Prostate gland (tissue), 2 donors: ENCODE data around the gene PRICKLE3. TPM values are rescaled to one million over a fixed set of nuclear protein-coding genes. Genes with fewer than 3 reads are reported as not detected.
"Not testable (repeated sequence)": the region's sequence is repeated elsewhere in the genome, so short reads cannot be mapped to it uniquely, and the experiment has no call there.

ENCODE experiments used
- DNase-seq: peaks from one replicate; pipeline ENCODE4 v3.0.0-alpha.2; 2019; ENCODE audit warnings: low spot score
- H3K27ac ChIP-seq, 2 donors: fragments of 200-600 bp; sonication (generic); 2 replicates each; pipeline ENCODE4 v1.5.1; 2017 to 2019
- H3K27me3 ChIP-seq: fragments of 200-600 bp; sonication (generic); replicated peaks from 2 replicates; pipeline ENCODE4 v1.5.1; 2019; ENCODE audit not compliant: insufficient read depth
- H3K36me3 ChIP-seq, 2 donors: fragments of 200-600 bp; sonication (generic); 1 replicate in 1 of 2; 2 replicates in 1 of 2; pipeline versions ENCODE4 v1.5.1 to v1.8.1; 2017 to 2019
- H3K4me1 ChIP-seq: fragments of 200-600 bp; sonication (generic); replicated peaks from 2 replicates; pipeline ENCODE4 v1.5.1; 2019
- H3K4me3 ChIP-seq, 2 donors: fragments of 200-600 bp; sonication (generic); 2 replicates each; pipeline ENCODE4 v1.5.1; 2017 to 2019
- H3K9me3 ChIP-seq: fragments of 200-600 bp; sonication (generic); 2 replicates; pipeline ENCODE4 v1.5.1; 2017
- POLR2A ChIP-seq: fragments of 450-650 bp; IDR thresholded peaks from one replicate; pipeline ENCODE4 v1.6.1; 2016; ENCODE audit warnings: antibody characterized with exemption, mild to moderate bottlenecking
- POLR2AphosphoS5 ChIP-seq: sonication (generic); formaldehyde crosslinking; IDR thresholded peaks from one replicate; pipeline ENCODE4 v1.6.1; 2017; ENCODE audit warnings: antibody characterized with exemption
- WGBS: methylation state at CpG from one replicate; pipeline ENCODE4 v1.1.5; 2018; 5-methylcytosine and 5-hydroxymethylcytosine counted together
- intact Hi-C: fragments of 100-400 bp; cut with DNase I; formaldehyde crosslinking; loops from one replicate; pipeline ENCODE4 v1.14.2; 2022
- total RNA-seq, 2 donors: library from RNA; depleted of rRNA; stranded (reverse); fragments of >200 nt; gene quantifications; one replicate each; pipeline ENCODE4 v1.1.0, GENCODE V29; 2016
- TF ChIP-seq, protein P1 (sequence below), 4 experiments: fragments of 200-600 bp in 2 of 4; fragments of 450-650 bp in 2 of 4; sonication (generic) in 2 of 4; IDR thresholded peaks; 1 replicate in 3 of 4; 2 replicates in 1 of 4; pipeline ENCODE4 v1.5.1; 2016 to 2019; ENCODE audit warnings: antibody characterized with exemption in 4 of 4, mild to moderate bottlenecking in 2 of 4, moderate library complexity in 2 of 4

Gene PRICKLE3
- total RNA-seq, 2 donors from 2014 or later: 17.4 to 20.5 TPM

DNA sequence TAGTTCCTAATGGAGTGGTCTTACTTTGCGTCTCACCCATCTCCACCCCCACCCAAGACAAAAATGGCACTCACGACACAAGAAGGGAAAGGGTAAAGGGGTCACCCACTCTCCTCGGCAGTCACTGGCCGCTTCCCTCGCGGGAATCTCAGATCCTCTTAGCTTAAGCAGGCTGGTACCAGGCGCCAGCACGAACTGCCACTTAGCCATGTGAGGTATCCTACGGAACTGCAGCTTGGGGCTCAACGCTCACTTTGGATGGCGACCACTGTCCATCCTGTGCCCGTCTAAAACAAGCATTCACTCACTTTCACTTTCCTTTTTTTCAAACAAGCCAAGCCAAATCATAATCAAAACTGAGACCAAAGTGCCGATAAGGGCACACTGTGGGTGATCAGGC is 38.2 kb downstream of the PRICKLE3 start:
- Histone ChIP-seq H3K27me3 (no peaks in the 10 kb centered on the region), H3K36me3 (no peaks in the 10 kb centered on the region), H3K9me3 (no peaks in the 10 kb centered on the region), H3K27ac (no peak overlapping the region), H3K4me1 (no peaks in the 10 kb centered on the region), H3K4me3 (no peak overlapping the region)
- TF ChIP-seq POLR2AphosphoS5 (no peak), POLR2A (no peak)
- TF ChIP-seq, protein P1, sequence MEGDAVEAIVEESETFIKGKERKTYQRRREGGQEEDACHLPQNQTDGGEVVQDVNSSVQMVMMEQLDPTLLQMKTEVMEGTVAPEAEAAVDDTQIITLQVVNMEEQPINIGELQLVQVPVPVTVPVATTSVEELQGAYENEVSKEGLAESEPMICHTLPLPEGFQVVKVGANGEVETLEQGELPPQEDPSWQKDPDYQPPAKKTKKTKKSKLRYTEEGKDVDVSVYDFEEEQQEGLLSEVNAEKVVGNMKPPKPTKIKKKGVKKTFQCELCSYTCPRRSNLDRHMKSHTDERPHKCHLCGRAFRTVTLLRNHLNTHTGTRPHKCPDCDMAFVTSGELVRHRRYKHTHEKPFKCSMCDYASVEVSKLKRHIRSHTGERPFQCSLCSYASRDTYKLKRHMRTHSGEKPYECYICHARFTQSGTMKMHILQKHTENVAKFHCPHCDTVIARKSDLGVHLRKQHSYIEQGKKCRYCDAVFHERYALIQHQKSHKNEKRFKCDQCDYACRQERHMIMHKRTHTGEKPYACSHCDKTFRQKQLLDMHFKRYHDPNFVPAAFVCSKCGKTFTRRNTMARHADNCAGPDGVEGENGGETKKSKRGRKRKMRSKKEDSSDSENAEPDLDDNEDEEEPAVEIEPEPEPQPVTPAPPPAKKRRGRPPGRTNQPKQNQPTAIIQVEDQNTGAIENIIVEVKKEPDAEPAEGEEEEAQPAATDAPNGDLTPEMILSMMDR (IDR thresholded peaks at IDR 0.05): no peak
- intact Hi-C loops: no loop called here
- no peak for DNase-seq
- WGBS: 92% methylated on average over 13 of the region's 13 CpGs

DNA sequence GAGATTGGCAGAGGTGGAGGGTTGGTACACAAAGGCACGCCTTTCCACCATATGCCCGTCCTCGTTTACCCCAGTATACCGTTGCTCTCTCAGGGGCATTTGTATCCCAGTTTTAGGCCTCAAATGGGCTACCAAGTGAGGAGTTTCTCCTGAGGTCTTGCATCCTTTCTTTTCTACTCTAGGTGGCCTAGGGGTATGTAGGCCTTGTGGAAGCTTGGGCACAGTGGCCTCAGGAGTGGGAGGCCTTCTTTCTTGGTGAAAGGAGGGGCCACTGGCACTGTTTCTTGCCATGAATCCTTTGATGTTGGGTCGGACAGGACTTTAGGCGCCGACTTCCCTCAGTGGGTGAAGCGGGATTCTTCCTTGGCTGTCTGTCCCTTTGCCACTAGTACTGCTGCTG is 38.9 kb downstream of the PRICKLE3 start:
- H3K27ac ChIP-seq: no peak overlapping the region
- WGBS: 91% methylated on average over 8 of the region's 8 CpGs
- H3K4me3 ChIP-seq: no peak overlapping the region
- no peaks in the 10 kb centered on the region for H3K27me3 ChIP-seq
- no peaks in the 10 kb centered on the region for H3K9me3 ChIP-seq
- no peaks in the 10 kb centered on the region for H3K4me1 ChIP-seq
- DNase-seq: no peak
- no peak for TF ChIP-seq POLR2A
- TF ChIP-seq POLR2AphosphoS5: no peak
- TF ChIP-seq, protein P1 (IDR thresholded peaks at IDR 0.05): no peak
- H3K36me3 ChIP-seq: no peaks in the 10 kb centered on the region
- intact Hi-C loops: no loop called here

DNA sequence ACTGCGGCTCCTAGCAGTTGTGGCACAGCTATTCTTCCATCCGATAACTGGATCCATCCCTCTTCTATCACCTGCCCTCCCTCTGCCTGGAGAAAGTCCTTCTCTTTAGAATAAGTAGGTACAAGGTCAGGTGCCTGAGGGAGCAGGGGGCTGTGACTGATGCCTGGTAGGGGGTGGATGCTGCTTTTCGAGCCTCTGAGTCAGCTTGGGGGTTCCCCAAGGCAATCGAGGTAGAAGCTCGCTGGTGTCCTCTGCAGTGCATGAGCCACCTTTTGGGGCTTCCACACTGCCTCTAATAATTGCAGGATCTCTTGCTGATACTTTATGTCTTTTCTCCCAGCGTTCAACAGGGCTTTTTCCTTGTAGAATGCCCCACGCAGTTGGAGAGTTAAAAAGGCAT is 43.0 kb downstream of the PRICKLE3 start:
- DNase-seq, H3K4me3 ChIP-seq, H3K4me1 ChIP-seq, intact Hi-C loops, H3K27ac ChIP-seq, H3K27me3 ChIP-seq, H3K9me3 ChIP-seq, H3K36me3 ChIP-seq: not testable (repeated sequence)
- 72% methylated on average over 7 of the region's 7 CpGs for WGBS

DNA sequence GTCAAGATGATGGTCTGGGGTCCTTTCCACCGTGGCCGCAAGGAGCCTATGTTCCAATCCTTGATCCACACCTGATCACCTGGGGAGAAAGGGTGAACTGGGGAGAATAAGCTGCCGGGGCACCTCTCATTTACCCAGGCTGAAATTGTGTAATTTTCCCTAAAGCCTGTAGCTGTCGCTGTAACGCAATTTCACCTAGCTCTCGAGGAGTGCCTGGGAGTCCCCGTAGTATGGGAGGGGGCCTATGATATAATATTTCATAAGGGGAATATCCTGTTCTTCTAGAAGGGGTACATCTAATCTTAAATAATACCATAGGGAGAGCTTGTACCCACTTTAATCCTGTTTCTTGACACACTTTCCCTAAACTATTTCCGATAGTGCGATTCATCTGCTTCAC is 43.9 kb downstream of the PRICKLE3 start:
- H3K36me3 ChIP-seq, H3K9me3 ChIP-seq, intact Hi-C loops, H3K4me3 ChIP-seq, H3K27me3 ChIP-seq, H3K4me1 ChIP-seq, H3K27ac ChIP-seq, DNase-seq: not testable (repeated sequence)
- WGBS: 53% methylated on average over 7 of the region's 9 CpGs

DNA sequence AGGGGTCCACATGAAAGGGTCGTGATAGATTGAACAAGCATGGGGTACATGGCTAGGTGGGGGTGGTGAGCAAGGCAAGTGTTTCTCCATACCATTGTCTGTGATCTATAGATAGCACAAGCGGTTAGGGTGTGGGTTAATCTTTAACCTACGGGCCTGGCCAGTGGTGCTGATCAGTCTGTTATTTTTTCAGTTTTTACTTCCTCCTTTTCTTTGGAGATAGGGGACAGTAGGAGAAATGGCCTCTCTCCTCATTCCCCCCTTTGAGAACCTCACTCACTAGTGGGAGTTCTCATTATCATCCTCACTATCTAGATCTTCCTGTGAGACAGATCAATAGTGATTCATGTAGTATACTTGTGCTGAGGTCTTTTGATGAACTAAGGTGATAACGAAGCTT is 46.5 kb downstream of the PRICKLE3 start:
- DNase-seq: no peak
- 90% methylated on average over 4 of the region's 4 CpGs for WGBS
- intact Hi-C loops: no loop called here
- no peaks in the 10 kb centered on the region for H3K4me1 ChIP-seq
- no peaks in the 10 kb centered on the region for H3K36me3 ChIP-seq
- no peak overlapping the region for H3K27ac ChIP-seq
- no peak overlapping the region for H3K4me3 ChIP-seq
- TF ChIP-seq POLR2A (no peak), POLR2AphosphoS5 (no peak)
- TF ChIP-seq, protein P1 (IDR thresholded peaks at IDR 0.05): no peak
- no peaks in the 10 kb centered on the region for H3K27me3 ChIP-seq
- H3K9me3 ChIP-seq: no peaks in the 10 kb centered on the region

DNA sequence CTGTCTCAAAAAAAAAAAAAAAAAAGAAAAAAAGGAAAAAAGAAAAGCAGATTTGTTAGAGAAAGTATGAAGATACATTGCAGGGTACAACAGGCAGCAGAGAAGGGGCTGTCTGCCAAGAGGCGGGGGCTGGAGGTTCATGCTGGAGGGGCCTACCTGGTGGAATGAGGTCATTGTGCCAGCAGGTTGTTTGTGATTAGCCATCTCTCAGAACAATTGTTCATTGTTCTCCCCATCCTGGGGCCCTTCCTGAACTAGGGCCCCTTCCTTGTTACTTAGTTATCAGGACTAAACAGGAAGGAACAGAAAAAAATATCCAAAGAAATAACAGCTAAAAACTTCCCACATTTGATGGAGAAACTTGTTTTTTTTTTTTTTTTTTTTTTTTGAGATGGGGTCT is 48.7 kb downstream of the PRICKLE3 start:
- Histone ChIP-seq H3K9me3 (no peaks in the 10 kb centered on the region), H3K4me3 (no peak overlapping the region), H3K4me1 (no peaks in the 10 kb centered on the region), H3K27ac (no peak overlapping the region), H3K36me3 (no peaks in the 10 kb centered on the region), H3K27me3 (no peaks in the 10 kb centered on the region)
- TF ChIP-seq, protein P1 (IDR thresholded peaks at IDR 0.05): no peak
- no peak for TF ChIP-seq POLR2AphosphoS5
- TF ChIP-seq POLR2A: no peak
- intact Hi-C loops: no loop called here
- no peak for DNase-seq
- 88% methylated on average over 1 of the region's 1 CpG for WGBS
